ENCODE results near the gene PRDX5. TPM values are rescaled to one million over a fixed set of nuclear protein-coding genes. Genes with fewer than 3 reads are reported as not detected.
A peak's percentile ranks its signal among the peaks of the same experiment; 100 is the strongest.

The PRDX5 gene
- total RNA-seq, 2 donors from 2014 or later: 91.1 to 136 TPM

DNA sequence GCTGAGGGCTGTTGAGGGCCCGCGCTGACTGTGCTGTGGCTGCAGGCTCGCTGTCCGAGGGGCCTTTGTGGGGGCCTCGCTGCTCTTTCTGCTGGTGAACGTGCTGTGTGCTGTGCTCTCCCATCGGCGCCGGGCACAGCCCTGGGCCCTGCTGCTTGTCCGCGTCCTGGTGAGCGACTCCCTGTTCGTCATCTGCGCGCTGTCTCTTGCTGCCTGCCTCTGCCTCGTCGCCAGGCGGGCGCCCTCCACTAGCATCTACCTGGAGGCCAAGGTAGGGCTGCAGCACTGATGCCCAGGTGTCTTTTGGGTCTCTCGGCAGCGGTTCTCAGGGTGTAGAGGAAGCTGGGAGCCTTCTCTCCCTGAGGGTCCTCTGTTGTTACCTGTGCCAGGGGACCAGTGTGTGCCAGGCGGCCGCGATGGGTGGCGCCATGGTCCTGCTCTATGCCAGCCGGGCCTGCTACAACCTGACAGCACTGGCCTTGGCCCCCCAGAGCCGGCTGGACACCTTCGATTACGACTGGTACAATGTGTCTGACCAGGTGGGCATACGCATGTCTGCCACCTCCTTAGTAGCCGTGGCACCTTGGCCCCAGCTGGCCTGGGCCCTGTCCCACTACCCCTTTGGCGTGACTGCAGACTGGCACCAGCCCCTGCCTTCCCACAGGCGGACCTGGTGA, 30.1 kb upstream of the PRDX5 start:
- no peak for DNase-seq (ENCODE audit: low spot score)
- no peaks in the 10 kb centered on the region for H3K9me3 ChIP-seq
- ATAC-seq (ENCODE audit: insufficient number of reproducible peaks, low FRiP score, low read depth): no peak
- TF ChIP-seq, protein P1, sequence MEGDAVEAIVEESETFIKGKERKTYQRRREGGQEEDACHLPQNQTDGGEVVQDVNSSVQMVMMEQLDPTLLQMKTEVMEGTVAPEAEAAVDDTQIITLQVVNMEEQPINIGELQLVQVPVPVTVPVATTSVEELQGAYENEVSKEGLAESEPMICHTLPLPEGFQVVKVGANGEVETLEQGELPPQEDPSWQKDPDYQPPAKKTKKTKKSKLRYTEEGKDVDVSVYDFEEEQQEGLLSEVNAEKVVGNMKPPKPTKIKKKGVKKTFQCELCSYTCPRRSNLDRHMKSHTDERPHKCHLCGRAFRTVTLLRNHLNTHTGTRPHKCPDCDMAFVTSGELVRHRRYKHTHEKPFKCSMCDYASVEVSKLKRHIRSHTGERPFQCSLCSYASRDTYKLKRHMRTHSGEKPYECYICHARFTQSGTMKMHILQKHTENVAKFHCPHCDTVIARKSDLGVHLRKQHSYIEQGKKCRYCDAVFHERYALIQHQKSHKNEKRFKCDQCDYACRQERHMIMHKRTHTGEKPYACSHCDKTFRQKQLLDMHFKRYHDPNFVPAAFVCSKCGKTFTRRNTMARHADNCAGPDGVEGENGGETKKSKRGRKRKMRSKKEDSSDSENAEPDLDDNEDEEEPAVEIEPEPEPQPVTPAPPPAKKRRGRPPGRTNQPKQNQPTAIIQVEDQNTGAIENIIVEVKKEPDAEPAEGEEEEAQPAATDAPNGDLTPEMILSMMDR (IDR thresholded peaks at IDR 0.05): no peak
- H3K4me3 ChIP-seq: no peak overlapping the region
- peaks cover 7% of the 10 kb centered on the region for H3K27me3 ChIP-seq (replicated peaks; ENCODE audit: insufficient read depth)
- no peak overlapping the region for H3K27ac ChIP-seq
- H3K36me3 ChIP-seq: no peaks in the 10 kb centered on the region
- peaks cover 33 to 48% of the 10 kb centered on the region in 2 donors for H3K4me1 ChIP-seq (ENCODE audit: control insufficient read depth in 1 of 2, low read depth in 2 of 2)

- no peaks in the 10 kb centered on the region for H3K36me3 ChIP-seq
- H3K4me3 ChIP-seq: no peak overlapping the region
- peaks cover 11% of the 10 kb centered on the region for H3K27me3 ChIP-seq (replicated peaks; ENCODE audit: insufficient read depth)
- TF ChIP-seq, protein P1 (IDR thresholded peaks at IDR 0.05): no peak
- no peak overlapping the region for H3K27ac ChIP-seq
- ATAC-seq (ENCODE audit: insufficient number of reproducible peaks, low FRiP score, low read depth) (no peak), DNase-seq (ENCODE audit: low spot score) (no peak)
- peaks cover 28 to 44% of the 10 kb centered on the region in 2 donors for H3K4me1 ChIP-seq (ENCODE audit: control insufficient read depth in 1 of 2, low read depth in 2 of 2)
- no peaks in the 10 kb centered on the region for H3K9me3 ChIP-seq
Measured at GRCh38 chr11:64288353-64288750, 29.6 kb upstream of the PRDX5 start.

GRCh38 chr11:64289002-64289564, 28.8 kb upstream of the PRDX5 start:
- peaks cover 20 to 37% of the 10 kb centered on the region in 2 donors for H3K4me1 ChIP-seq (ENCODE audit: control insufficient read depth in 1 of 2, low read depth in 2 of 2)
- DNase-seq (ENCODE audit: low spot score): no peak
- H3K4me3 ChIP-seq: no peak overlapping the region
- TF ChIP-seq, protein P1 (IDR thresholded peaks at IDR 0.05): no peak
- H3K27me3 ChIP-seq (replicated peaks; ENCODE audit: insufficient read depth): peaks cover 11% of the 10 kb centered on the region
- no peaks in the 10 kb centered on the region for H3K36me3 ChIP-seq
- no peak for ATAC-seq (ENCODE audit: insufficient number of reproducible peaks, low FRiP score, low read depth)
- no peak overlapping the region for H3K27ac ChIP-seq
- H3K9me3 ChIP-seq: no peaks in the 10 kb centered on the region

DNA sequence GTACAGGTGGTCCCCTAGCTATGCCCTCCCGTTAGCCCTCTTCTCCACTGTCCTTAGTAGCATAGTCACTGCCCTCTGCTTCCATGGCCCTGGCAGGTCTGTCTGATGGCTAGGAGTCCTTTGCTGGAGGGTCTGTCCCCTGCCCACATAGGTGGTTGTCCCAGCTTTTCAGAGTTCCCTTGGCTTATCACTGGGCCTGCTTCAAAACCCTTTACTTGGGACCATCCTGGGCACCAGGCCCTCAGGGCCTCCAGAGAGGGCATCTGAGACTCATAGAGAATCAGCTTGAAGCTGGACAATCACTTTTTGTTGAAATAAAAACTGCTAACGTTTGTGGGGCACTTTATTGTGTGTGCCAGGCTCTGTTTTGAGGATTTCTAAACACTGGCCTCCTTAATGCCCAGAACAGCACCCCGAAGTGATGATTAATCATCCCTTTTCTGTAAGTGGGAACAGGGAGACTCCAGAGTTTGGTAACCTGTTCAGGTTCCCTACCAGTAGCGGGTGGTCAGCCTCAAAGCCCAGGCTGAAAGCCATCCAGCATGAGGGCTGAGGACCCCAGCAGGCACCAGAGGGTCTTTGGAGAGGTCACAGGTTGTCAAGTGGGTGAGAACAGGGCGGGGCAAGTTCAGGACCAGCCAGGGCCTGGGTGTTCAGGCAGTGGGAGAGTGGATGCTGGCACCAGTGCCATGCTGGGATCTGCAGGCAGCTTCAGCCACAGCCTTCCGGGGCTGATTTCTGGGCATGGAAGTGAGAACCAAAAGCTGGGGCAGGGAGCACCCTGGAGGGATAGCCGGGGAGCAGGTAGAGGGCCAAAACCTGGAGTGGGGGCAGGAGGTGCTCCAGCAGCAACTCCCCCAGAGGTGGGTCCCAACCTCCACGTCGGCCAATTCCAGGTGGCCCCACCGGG, 27.3 kb upstream of the PRDX5 start:
- no peak overlapping the region for H3K4me3 ChIP-seq
- no peaks in the 10 kb centered on the region for H3K9me3 ChIP-seq
- H3K27ac ChIP-seq: no peak overlapping the region
- DNase-seq (ENCODE audit: low spot score) (no peak), ATAC-seq (ENCODE audit: insufficient number of reproducible peaks, low FRiP score, low read depth) (no peak)
- H3K27me3 ChIP-seq (replicated peaks; ENCODE audit: insufficient read depth): peaks cover 15% of the 10 kb centered on the region
- peaks cover 20 to 35% of the 10 kb centered on the region in 2 donors for H3K4me1 ChIP-seq (ENCODE audit: control insufficient read depth in 1 of 2, low read depth in 2 of 2)
- H3K36me3 ChIP-seq: no peaks in the 10 kb centered on the region
- TF ChIP-seq, protein P1 (IDR thresholded peaks at IDR 0.05): no peak

DNA sequence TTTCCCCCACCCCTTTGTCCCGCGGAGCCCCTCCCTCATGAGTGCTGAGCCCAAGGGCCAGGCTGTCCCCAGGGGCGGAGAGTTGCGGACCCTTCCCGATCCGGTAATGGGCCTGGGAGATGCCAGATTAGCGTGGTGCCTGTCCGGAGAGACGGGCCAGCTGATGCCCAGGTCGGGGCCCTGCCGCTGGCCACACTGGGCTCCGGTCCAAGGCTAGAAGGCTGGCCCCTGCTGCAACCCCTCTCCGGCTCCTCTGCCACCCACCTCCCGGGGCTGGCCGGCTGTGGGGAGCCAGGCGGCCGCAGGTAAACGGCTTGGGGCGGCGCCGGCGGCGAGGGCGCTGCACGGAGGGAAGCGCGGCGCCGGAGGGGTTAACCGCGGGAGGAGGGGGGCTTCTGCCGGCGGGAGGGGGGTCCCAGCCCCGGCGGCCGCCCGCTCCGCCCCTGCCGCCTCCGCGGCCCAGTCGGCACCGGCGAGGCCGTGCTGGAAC, 26.6 kb upstream of the PRDX5 start, which contains the start of gene KCNK4:
Gene KCNK4 (plus strand): TSS at position 41 of the 490 bp plus-strand sequence. CDS start 1,717 bp downstream, outside the sequence.
- H3K36me3 ChIP-seq: no peaks in the 10 kb centered on the region
- no peak for DNase-seq (ENCODE audit: low spot score)
- H3K4me3 ChIP-seq: peak within 1 kb of the TSS; percentile 61
- H3K27me3 ChIP-seq (replicated peaks; ENCODE audit: insufficient read depth): peaks cover 16% of the 10 kb centered on the region
- no peaks in the 10 kb centered on the region for H3K9me3 ChIP-seq
- H3K4me1 ChIP-seq (ENCODE audit: control insufficient read depth in 1 of 2, low read depth in 2 of 2): peaks cover 15 to 30% of the 10 kb centered on the region in 2 donors
- no peak within 1 kb of the TSS for H3K27ac ChIP-seq
- TF ChIP-seq, protein P1 (IDR thresholded peaks at IDR 0.05): no peak
- ATAC-seq (ENCODE audit: insufficient number of reproducible peaks, low FRiP score, low read depth): no peak

All from thoracic aorta (tissue), 2 donors.